Inflammatory macrophage treated with lipopolysaccharide for 1 hour (primary cell): ENCODE measurements around the gene MDGA2.
A peak's percentile ranks its signal among the peaks of the same experiment; 100 is the strongest.
"Not testable (repeated sequence)": the region's sequence is repeated elsewhere in the genome, so short reads cannot be mapped to it uniquely, and the experiment has no call there.

ENCODE experiments used
- DNase-seq, 2 donors: peaks; one replicate each; pipeline ENCODE4 v3.0.0-alpha.2; 2020 to 2022

MDGA2 gene

DNA sequence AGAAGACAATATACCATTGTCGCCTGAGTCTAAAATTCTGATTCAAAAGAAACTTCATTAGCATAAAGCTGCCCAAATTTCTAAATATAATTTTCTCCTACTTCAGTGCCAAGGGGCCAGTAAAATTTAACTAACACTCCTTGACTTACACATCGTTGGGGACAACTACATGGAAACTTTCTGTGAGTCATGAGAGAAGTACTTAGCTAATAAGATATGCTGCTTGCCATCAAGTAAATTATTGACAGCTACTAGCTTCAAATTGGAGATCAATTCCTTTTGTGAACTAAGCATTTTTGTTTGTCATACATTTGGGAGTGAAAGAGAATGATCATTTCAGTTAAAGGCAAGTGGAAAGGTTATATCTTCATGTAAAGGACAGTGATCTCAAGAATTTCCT lies 373.3 kb downstream of the MDGA2 start:
- DNase-seq, result no peak

GRCh38 chr14:47300796-47301195 lies 374.6 kb downstream of the MDGA2 start:
- no peak for DNase-seq

DNA sequence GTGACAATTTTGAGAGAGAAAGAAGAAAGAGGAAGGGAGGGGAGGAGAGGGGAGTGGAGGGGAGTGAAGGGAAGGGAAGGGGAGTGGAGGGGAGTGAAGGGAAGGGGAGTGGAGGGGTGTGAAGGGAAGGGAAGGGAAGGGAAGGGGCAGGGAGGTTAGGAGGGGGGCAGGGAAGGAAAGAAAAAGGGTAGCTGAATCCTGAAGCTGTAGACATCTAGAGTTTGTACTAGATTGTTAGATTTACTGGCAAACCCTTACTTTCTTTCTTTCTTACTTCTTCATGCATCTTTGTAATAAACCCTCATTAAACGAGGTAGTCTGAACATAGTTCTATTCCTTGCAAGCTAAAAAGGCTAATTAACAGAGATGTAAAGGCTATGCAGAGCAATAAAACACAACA lies 378.0 kb downstream of the MDGA2 start:
- DNase-seq, result no peak

- no peak for DNase-seq
Observed at GRCh38 chr14:47284283-47284682, 391.1 kb downstream of the MDGA2 start.

- not testable (repeated sequence) for DNase-seq
Observed at GRCh38 chr14:47281761-47282160, 393.6 kb downstream of the MDGA2 start.

- DNase-seq, result peak; percentile 7 to 77
Observed at GRCh38 chr14:47278233-47278842, 397.1 kb downstream of the MDGA2 start.

GRCh38 chr14:47277703-47278102 lies 397.7 kb downstream of the MDGA2 start:
- no peak for DNase-seq

- no peak for DNase-seq
Observed at GRCh38 chr14:47276931-47277330, 398.5 kb downstream of the MDGA2 start.

- DNase-seq, result no peak
Observed at GRCh38 chr14:47273939-47274338, 401.5 kb downstream of the MDGA2 start.

DNA sequence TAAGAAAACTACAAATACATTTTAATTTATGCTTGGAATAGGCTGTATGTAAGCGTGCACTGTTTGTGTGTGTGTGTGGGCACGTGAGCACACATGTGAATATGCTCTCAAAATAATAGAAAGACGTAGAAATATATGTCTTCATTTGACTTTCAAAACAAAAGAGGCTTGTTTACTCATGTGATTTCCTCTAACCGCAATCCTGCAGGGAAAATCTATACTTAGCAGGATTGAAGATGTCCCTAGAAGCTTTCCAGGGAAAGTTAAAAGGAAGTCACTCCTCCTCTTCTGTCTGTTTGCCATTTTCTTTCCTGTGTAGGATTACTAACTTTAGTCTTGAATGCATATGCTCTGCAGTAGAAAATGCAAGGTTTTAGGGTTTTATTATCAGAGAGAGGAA lies 404.7 kb downstream of the MDGA2 start:
- no peak for DNase-seq

- DNase-seq, result no peak
Observed at GRCh38 chr14:47269756-47270492, 405.5 kb downstream of the MDGA2 start.

DNA sequence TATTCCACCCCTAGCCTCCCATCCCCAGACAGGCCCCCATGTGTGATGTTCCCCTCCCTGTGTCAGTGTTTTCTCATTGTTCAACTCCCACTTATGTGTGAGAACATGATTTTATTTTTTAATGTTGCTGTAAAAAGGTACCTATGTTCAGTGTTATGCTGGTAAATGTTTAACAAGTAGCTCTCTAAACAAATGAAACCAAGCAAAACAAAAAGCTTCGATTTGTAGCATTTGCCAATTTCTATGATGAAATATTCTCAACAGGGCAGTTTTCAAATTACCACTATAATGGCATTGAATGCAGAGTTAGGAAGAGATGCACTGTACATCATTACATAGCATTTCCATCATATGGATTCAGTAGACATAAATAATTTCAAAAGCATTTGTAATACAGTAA lies 410.6 kb downstream of the MDGA2 start:
- DNase-seq, result no peak

DNA sequence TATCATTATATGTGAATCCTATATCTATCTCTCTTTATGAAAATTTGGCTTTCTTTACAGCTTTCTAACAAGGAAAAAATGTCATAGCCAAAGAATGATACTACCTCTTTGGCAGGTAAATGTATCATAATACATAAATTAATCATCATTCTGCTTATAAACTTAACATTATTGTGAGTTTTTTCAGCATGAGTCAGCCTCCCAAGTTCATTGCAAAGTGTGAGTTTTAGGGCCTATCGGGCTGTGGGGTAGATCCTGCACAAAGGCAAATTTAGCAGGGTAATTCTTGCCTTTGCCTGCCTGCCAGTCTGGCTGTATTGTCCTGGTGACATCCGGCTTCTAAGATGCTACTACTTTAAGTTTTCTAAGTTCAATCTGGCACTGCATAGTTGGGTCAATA lies 412.6 kb downstream of the MDGA2 start:
- no peak for DNase-seq

GRCh38 chr14:47261350-47261749 lies 414.1 kb downstream of the MDGA2 start:
- no peak for DNase-seq

GRCh38 chr14:47259796-47260195 lies 415.6 kb downstream of the MDGA2 start:
- no peak for DNase-seq

DNA sequence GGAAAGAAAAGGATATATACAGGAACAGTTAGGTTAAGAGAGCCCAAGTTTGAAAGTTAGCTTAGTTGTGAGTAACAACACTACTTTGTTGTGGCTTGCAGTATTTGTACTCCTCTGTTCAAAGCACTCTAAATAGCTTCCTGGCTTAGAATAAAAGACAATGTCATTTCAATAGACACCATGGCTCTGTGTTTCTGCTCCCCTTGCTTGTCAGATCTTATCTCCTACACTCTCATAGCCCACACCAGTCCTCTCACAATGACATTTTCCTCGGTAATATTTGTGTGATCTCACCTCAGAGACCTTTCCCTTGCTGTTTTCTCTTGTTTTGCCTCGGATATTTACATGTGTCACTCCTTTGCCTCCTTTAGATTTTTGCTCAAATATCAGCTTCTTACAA lies 418.4 kb downstream of the MDGA2 start:
- DNase-seq, result no peak

DNA sequence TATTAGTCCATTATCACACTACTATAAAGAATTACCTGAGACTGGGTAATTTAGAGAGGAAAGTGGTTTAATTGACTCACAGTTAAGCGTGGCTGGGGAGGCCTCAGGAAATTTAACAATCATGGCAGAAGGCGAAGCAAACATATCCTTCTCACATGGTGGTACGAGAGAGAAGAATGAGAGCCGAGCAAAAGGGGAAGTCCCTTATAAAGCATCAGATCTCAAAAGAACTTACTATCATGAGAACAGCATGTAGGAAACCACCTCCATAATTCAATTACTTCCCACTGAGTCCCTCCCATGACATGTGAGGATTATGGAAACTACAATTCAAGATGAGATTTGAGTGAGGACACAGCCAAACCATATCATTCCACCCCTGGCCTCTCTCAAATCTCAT lies 422.6 kb downstream of the MDGA2 start:
- DNase-seq, result no peak

DNA sequence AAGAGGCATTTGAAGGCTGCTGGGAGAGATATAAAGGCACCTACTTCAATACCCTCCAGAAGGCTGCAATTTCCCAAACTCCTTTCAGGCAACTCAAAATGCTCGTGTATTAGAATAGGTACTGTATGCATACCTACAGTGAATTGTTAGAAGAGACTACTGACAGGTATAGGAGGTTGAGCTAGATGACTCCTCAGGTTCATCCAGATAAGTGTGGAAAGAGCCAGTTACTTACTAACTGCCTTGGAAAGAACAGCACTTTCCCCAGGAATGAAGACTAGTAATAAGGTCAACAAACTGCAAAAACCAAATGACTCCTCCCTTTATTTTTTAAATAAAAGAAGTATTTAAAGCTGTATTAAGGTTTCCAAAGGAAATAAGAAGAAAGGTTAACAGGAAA lies 429.0 kb downstream of the MDGA2 start:
- no peak for DNase-seq

DNA sequence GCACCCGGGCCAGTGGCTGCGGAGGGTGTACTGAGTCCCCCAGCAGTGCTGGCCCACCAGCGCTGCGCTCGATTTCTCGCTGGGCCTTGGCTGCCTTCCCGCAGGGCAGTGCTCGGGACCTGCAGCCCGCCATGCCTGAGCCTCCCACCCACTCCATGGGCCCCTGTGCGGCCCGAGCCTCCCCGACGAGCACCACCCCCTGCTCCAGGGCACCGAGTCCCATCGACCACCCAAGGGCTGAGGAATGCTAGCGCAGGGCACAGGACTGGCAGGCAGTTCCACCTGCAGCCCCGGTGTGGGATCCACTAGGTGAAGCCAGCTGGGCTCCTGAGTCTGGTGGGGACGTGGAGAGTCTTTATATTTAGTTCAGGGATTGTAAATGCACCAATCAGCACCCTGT lies 432.8 kb downstream of the MDGA2 start:
- not testable (repeated sequence) for DNase-seq

DNA sequence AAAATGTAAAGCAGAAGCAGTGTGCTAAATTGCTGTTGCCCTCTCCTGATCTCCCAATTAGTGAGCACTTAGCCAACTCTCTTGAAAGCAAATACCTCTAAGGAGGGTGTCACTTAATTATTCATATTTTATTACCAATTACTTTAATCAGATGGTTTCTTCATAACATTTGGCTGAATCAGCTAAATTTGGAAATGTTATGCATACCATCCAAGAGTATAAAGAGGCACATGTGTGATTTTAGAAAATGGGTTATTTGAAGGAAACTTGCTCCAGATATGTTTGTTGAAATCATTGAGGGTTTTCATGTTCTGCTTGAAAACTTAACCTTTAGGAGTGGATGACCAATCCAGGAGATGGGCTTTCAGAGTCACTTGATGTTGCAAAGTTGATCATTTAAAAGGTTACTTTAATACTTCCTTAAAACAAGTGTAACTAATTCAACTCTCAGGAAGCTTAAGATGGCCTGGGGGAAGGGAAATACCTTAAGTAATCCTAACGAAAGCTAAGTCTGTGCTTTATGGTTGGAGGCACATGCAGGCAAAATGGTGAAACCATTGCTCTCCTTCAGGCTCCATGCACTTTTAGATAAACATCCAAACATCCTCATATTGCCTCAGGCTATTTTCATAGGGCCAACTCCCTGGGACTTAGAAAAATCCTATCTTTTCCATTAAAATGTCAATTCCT lies 434.5 kb downstream of the MDGA2 start:
- no peak for DNase-seq

DNA sequence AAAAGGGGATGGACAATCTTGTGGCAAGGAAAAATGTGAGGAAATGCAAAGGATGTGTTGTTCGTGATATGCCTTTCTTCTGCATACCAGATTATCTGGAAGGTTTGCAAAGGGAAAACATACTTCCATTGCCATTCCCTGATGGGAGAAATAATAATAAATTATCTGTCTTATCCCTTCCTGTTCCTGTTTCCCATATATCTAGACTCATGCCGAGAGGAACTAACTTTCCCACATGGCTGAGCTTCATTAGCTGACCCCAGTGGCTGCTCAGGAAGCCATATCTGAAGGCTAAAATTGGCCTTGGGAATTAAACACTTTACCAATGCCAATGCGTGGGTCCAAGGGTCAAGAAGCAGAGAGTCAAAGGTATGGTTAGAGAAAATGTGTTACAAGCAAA lies 439.8 kb downstream of the MDGA2 start:
- DNase-seq, result no peak

DNA sequence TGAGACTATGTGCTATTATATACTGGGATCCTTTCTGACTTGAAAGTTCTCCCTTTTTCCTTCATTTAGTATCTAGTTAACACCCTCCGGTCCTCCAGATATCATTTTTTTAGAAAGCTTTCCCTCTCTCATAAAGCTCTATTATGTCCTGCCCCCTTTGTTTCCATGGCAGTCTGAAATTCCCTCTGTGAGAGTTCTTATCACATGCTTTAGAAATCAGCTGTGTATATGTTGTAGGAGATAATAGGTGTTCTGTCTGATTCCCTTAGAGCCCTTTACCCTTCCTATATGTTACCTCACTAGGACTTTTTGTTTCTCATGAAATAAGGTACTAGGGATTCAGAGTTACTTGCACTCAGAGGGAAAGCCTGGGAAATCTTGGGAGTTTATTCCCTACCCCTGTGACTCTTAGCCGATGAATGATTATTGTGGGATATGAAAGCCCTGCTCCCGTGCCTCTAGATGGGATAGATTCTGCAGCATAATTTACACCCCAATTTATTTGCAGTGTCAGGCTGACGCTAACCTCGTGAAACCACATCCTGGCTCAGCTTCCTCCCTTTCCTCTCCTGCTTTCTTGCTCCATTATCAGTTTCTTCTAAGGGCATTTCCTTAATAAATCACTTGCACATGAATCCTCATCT lies 448.4 kb downstream of the MDGA2 start:
- peak; percentile 7 to 9 for DNase-seq

GRCh38 chr14:47223656-47224055 lies 451.7 kb downstream of the MDGA2 start:
- peak; percentile 11 to 38 for DNase-seq

DNA sequence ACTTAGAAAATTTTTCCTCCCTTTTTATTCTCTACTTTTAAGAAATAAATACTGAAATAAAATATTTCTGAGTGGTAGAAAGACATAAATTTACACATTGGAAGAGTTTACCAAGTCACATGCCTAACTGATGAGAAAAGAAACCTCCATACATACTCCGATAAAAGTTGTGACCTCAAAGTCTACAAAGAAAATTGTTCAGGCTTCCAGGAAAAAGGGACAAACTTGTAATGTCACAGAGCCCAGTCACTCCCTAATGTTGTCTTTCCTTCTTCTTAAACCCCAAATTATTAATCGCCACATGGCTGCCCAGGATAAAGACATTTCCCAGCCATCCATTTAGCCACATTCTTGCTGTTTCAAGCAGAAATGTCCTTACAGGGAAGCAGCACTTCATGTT lies 455.3 kb downstream of the MDGA2 start:
- DNase-seq, result no peak
